ENCODE data around the gene KCNK4. TPM values are rescaled to one million over a fixed set of nuclear protein-coding genes. Genes with fewer than 3 reads are reported as not detected.

Gene KCNK4
- polyA plus RNA-seq, 1 donor from 2014 or later, result 1.0 TPM

DNA sequence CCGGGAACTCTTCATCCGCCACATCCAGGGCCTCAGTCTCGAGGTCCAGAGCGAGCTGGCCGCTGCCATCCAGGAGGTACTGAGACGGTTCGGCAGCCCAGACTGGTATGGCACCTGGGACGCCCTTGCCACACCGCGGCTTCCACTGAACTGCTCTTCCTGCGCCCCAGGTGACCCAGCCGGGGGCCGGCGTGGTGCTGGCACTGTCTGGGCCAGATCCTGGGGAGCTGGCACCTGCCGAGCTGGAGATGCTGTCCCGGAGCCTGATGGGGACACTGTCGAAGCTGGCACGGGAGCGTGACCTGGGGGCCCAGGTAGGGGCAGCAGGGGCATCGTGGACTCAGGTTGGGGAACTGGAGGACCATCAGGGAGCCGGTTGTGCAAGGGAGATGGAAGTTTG is 50.3 kb downstream of the KCNK4 start:
- Histone ChIP-seq H3K4me3 (ENCODE audit: low read length) (no peak overlapping the region), H2AFZ (ENCODE audit: low read depth, low read length) (no peak overlapping the region), H3K27ac (ENCODE audit: low read length) (no peak overlapping the region), H3K79me2 (replicated peaks; ENCODE audit: insufficient read depth, low read length) (no peaks in the 10 kb centered on the region), H3K27me3 (ENCODE audit: insufficient read depth, low read depth, low read length) (no peaks in the 10 kb centered on the region), H3K9ac (ENCODE audit: low read length) (no peak overlapping the region), H3K4me2 (ENCODE audit: low read length) (no peak overlapping the region), H3F3A (ENCODE audit: insufficient read depth, low read length, poor library complexity, severe bottlenecking) (no peaks in the 10 kb centered on the region), H3K9me3 (ENCODE audit: low read length) (no peaks in the 10 kb centered on the region), H3K9me2 (ENCODE audit: insufficient read depth, low read length) (no peaks in the 10 kb centered on the region), H3K36me3 (ENCODE audit: insufficient read depth, low read length) (no peaks in the 10 kb centered on the region), H4K20me1 (ENCODE audit: insufficient read depth) (no peaks in the 10 kb centered on the region)
- no peak for TF ChIP-seq EP300 (conservative IDR thresholded peaks at IDR 0.05; ENCODE audit: poor library complexity, severe bottlenecking)

DNA sequence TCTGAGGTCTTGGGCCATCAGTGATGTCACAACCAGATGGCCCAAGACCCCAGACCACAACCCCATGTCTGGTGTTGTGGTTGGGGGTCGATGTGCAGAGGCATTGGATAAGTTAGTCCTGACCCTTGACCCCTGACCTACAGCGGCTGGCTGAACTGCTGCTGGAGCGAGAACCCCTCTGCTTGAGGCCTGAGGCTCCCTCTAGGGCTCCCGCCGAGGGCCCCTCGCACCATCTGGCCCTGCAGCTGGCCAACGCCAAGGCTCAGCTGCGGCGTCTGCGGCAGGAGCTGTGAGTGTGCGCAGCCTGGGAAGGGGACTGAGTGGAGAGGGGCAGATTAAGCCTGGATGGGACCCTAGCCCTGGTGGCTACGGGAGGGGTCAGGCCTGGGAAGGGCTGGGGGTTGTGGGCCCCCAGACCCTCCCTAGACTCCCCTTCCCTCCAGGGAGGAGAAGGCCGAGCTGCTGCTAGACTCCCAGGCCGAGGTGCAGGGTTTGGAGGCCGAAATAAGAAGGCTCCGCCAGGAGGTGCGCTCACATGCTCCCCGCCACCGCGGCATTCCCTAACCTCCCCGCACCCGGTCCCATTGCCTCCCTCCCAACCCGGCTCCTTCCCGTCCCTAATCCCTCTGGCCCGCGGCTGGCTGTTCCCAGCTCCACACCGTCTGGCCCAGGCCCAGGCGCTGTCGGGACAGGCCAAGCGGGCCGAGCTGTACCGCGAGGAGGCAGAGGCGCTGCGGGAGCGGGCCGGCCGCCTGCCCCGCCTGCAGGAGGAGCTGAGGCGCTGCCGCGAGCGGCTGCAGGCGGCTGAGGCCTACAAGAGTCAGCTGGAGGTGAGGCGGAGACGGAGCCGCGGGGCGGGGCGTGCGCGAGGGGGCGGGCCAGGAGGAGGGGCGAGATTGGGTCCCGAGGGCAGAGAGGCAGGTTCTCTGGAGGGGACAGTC is 51.0 kb downstream of the KCNK4 start:
- no peak overlapping the region for H3K4me3 ChIP-seq (ENCODE audit: low read length)
- H2AFZ ChIP-seq (ENCODE audit: low read depth, low read length), result no peak overlapping the region
- no peaks in the 10 kb centered on the region for H3F3A ChIP-seq (ENCODE audit: insufficient read depth, low read length, poor library complexity, severe bottlenecking)
- TF ChIP-seq MXI1 (conservative IDR thresholded peaks at IDR 0.05; ENCODE audit: poor library complexity, severe bottlenecking) (no peak), SMC3 (conservative IDR thresholded peaks at IDR 0.05; ENCODE audit: poor library complexity) (no peak), REST (IDR thresholded peaks at IDR 0.05; ENCODE audit: borderline replicate concordance) (no peak), EZH2 (IDR thresholded peaks at IDR 0.05; ENCODE audit: borderline replicate concordance, insufficient read depth, low read length, poor library complexity, severe bottlenecking) (no peak), POLR2AphosphoS5 (IDR thresholded peaks at IDR 0.05) (no peak), CTCF (IDR thresholded peaks at IDR 0.05; ENCODE audit: poor library complexity, severe bottlenecking) (peak; percentile 20), RAD21 (conservative IDR thresholded peaks at IDR 0.05) (no peak), TAF1 (IDR thresholded peaks at IDR 0.05; ENCODE audit: low read depth) (no peak), EP300 (conservative IDR thresholded peaks at IDR 0.05; ENCODE audit: poor library complexity, severe bottlenecking) (no peak)
- no peaks in the 10 kb centered on the region for H3K36me3 ChIP-seq (ENCODE audit: insufficient read depth, low read length)
- no peaks in the 10 kb centered on the region for H3K9me3 ChIP-seq (ENCODE audit: low read length)
- H3K27me3 ChIP-seq (ENCODE audit: insufficient read depth, low read depth, low read length), result no peaks in the 10 kb centered on the region
- H3K79me2 ChIP-seq (replicated peaks; ENCODE audit: insufficient read depth, low read length), result no peaks in the 10 kb centered on the region
- no peaks in the 10 kb centered on the region for H3K9me2 ChIP-seq (ENCODE audit: insufficient read depth, low read length)
- H3K4me2 ChIP-seq (ENCODE audit: low read length), result no peak overlapping the region
- no peak overlapping the region for H3K27ac ChIP-seq (ENCODE audit: low read length)
- no peaks in the 10 kb centered on the region for H4K20me1 ChIP-seq (ENCODE audit: insufficient read depth)
- H3K9ac ChIP-seq (ENCODE audit: low read length), result no peak overlapping the region

All from neural cell (in vitro differentiated cells).